HepG2 (cell line): ENCODE measurements around the gene CNIH4. TPM values are rescaled to one million over a fixed set of nuclear protein-coding genes. Genes with fewer than 3 reads are reported as not detected.
A peak's percentile ranks its signal among the peaks of the same experiment; 100 is the strongest.

Experiments
- ATAC-seq: fragments of 200-7000 bp; cut with Tn5 transposase; 3 replicates; pipeline ENCODE4 v1.9.1; 2020; ENCODE audit warnings: mild to moderate bottlenecking, moderate library complexity
- BruUV-seq: library from RNA; stranded (reverse); fragments of 400-500 nt; replicated peaks from 2 replicates; lab custom pipeline; 2021; lab: Mats Ljungman, UMichigan
- CTCF ChIA-PET: fragments of 300-600 bp; formaldehyde crosslinking; extraction: SDS; loops from one replicate; lab custom pipeline; 2021; ENCODE audit warnings: low total read pairs, inconsistent platforms, low intra/inter-chr PET ratio; lab: Yijun Ruan, JAX
- POLR2A ChIA-PET: fragments of 350-600 bp; sonication (Branson Sonifier 250); formaldehyde crosslinking; loops from one replicate; lab custom pipeline; 2020; ENCODE audit warnings: antibody characterized with exemption, inconsistent platforms; lab: Yijun Ruan, JAX
- DNase-seq: peaks from one replicate; pipeline ENCODE4 v3.0.0-alpha.2; 2015; ENCODE audit warnings: low spot score
- FAIRE-seq: peaks from 3 replicates; lab custom pipeline; 2011; peaks lifted over from hg19 to GRCh38; lab: Jason Lieb, UNC
- H2AFZ ChIP-seq: one replicate; pipeline ENCODE4 v1.6.1; 2011; ENCODE audit warnings: low read length, inconsistent platforms
- H3K27ac ChIP-seq: fragments of 300-600 bp; 3 replicates; pipeline ENCODE4 v1.8.0; 2011; ENCODE audit warnings: mixed run types, mild to moderate bottlenecking, mixed read lengths, low read length, inconsistent platforms; ENCODE audit not compliant: insufficient read depth; ENCODE audit errors: extremely low read length
- H3K27me3 ChIP-seq, 2 experiments: fragments of 200-600 bp in 1 of 2; 2 replicates in 1 of 2; 3 replicates in 1 of 2; pipeline versions ENCODE4 v1.6.0 to v1.8.0; 2011; ENCODE audit warnings: low read length in 2 of 2, mild to moderate bottlenecking in 2 of 2, moderate library complexity in 2 of 2, inconsistent platforms in 1 of 2; ENCODE audit not compliant: insufficient read depth in 2 of 2, control insufficient read depth in 1 of 2
- H3K36me3 ChIP-seq, 2 experiments: fragments of 200-600 bp in 1 of 2; replicated peaks in 1 of 2; 2 replicates in 1 of 2; 3 replicates in 1 of 2; pipeline versions ENCODE4 v1.5.1 to v1.8.0; 2011; ENCODE audit warnings: low read length in 2 of 2, inconsistent platforms in 1 of 2; ENCODE audit not compliant: insufficient read depth in 2 of 2, control insufficient read depth in 1 of 2
- H3K4me1 ChIP-seq: 2 replicates; pipeline ENCODE4 v1.5.1; 2012; ENCODE audit warnings: low read length, inconsistent platforms; ENCODE audit not compliant: insufficient read depth
- H3K4me2 ChIP-seq: 2 replicates; pipeline ENCODE4 v1.6.0; 2011; ENCODE audit warnings: low read depth, low read length, inconsistent platforms
- H3K4me3 ChIP-seq, 3 experiments: fragments of 200-600 bp in 1 of 3; sonication (generic), shearing (Covaris generic) in 1 of 3; replicated peaks in 1 of 3; 2 replicates each; pipeline ENCODE4 v1.5.1; 2011 to 2016; ENCODE audit warnings: low read length in 3 of 3, inconsistent platforms in 2 of 3, low read depth in 2 of 3, mild to moderate bottlenecking in 2 of 3, control low read depth in 1 of 3, mixed read lengths in 1 of 3; ENCODE audit not compliant: insufficient read depth in 1 of 3
- H3K79me2 ChIP-seq: one replicate; pipeline ENCODE4 v1.6.1; 2011; ENCODE audit warnings: low read length, inconsistent platforms; ENCODE audit not compliant: insufficient read depth
- H3K9ac ChIP-seq: 2 replicates; pipeline ENCODE4 v1.6.0; 2011; ENCODE audit warnings: mild to moderate bottlenecking, low read depth, low read length, inconsistent platforms; ENCODE audit not compliant: insufficient read depth
- H3K9me3 ChIP-seq: 2 replicates; pipeline ENCODE4 v1.5.1; 2012; ENCODE audit warnings: mild to moderate bottlenecking, low read length
- H4K20me1 ChIP-seq: 2 replicates; pipeline ENCODE4 v1.6.0; 2011; ENCODE audit warnings: inconsistent platforms, mild to moderate bottlenecking, low read length, moderate library complexity; ENCODE audit not compliant: insufficient read depth
- AHR ChIP-seq: IDR thresholded peaks from 2 replicates; pipeline ENCODE4 v1.6.1; 2018; ENCODE audit warnings: missing genetic modification reagents, missing compliant biosample characterization
- CEBPB ChIP-seq: IDR thresholded peaks from 2 replicates; pipeline ENCODE4 v1.6.1; 2011; ENCODE audit warnings: low read depth, low read length, improper control_type of control experiment, borderline replicate concordance
- CEBPG ChIP-seq: IDR thresholded peaks from 2 replicates; pipeline ENCODE4 v1.6.1; 2016
- GLI4 ChIP-seq: sonication (generic); formaldehyde crosslinking; IDR thresholded peaks from 2 replicates; pipeline ENCODE4 v1.5.1; 2020; ENCODE audit warnings: missing genetic modification reagents, mild to moderate bottlenecking, moderate library complexity, borderline replicate concordance
- HDAC2 ChIP-seq: sonication (generic); formaldehyde crosslinking; IDR thresholded peaks from 2 replicates; pipeline ENCODE4 v1.4.0; 2020; ENCODE audit warnings: missing genetic modification reagents
- MEF2D ChIP-seq: sonication (generic); formaldehyde crosslinking; IDR thresholded peaks from 2 replicates; pipeline ENCODE4 v1.5.1; 2020; ENCODE audit warnings: mild to moderate bottlenecking, missing genetic modification reagents
- PCBP2 ChIP-seq: fragments of 200-400 bp; formaldehyde crosslinking; optimal IDR thresholded peaks from 2 replicates; pipeline ENCODE3; 2018; ENCODE audit warnings: low read length, low read depth; ENCODE audit not compliant: poor library complexity, severe bottlenecking
- PHF20 ChIP-seq: sonication (generic); formaldehyde crosslinking; IDR thresholded peaks from 2 replicates; pipeline ENCODE4 v1.5.0; 2020; ENCODE audit warnings: mild to moderate bottlenecking, missing genetic modification reagents
- SAFB2 ChIP-seq: sonication (generic); formaldehyde crosslinking; IDR thresholded peaks from 2 replicates; pipeline ENCODE4 v1.5.1; 2020; ENCODE audit warnings: missing genetic modification reagents, low read depth, mild to moderate bottlenecking, borderline replicate concordance
- ZBTB20 ChIP-seq: sonication (generic); formaldehyde crosslinking; IDR thresholded peaks from 2 replicates; pipeline ENCODE4 v1.8.1; 2023; ENCODE audit warnings: missing genetic modification reagents, low read depth, mild to moderate bottlenecking, borderline replicate concordance
- ZBTB7B ChIP-seq: sonication (generic); formaldehyde crosslinking; IDR thresholded peaks from 2 replicates; pipeline ENCODE4 v1.4.0; 2020; ENCODE audit warnings: missing genetic modification reagents
- ZFYVE20 ChIP-seq: sonication (generic); formaldehyde crosslinking; IDR thresholded peaks from 2 replicates; pipeline ENCODE4 v1.8.0; 2023; ENCODE audit warnings: low read depth, mild to moderate bottlenecking, moderate library complexity, missing genetic modification reagents, borderline replicate concordance
- ZNF274 ChIP-seq: sonication (generic); formaldehyde crosslinking; IDR thresholded peaks from 2 replicates; pipeline ENCODE4 v1.5.1; 2020; ENCODE audit warnings: mild to moderate bottlenecking, missing genetic modification reagents
- ZSCAN22 ChIP-seq: sonication (generic); formaldehyde crosslinking; IDR thresholded peaks from 2 replicates; pipeline ENCODE4 v1.4.0; 2020; ENCODE audit warnings: mild to moderate bottlenecking, missing genetic modification reagents
- WGBS: methylation state at CpG from one replicate; pipeline ENCODE4 v1.1.6; 2017; ENCODE audit warnings: low lambda C conversion rate; 5-methylcytosine and 5-hydroxymethylcytosine counted together
- in situ Hi-C: cut with HindIII; loops from 2 replicates; pipeline ENCODE4 v1.10.0; 2017; ENCODE audit warnings: low pct_unique_long_range_greater_than_20kb; ENCODE audit not compliant: extremely low pct_ligation_motif_present
- intact Hi-C: fragments of 100-400 bp; cut with micrococcal nuclease; formaldehyde crosslinking; loops from one replicate; pipeline ENCODE4 v1.10.0; 2022; ENCODE audit not compliant: unreplicated experiment
- polyA plus RNA-seq, 8 experiments: library from polyadenylated mRNA; depleted of rRNA in 3 of 8; stranded (reverse) in 7 of 8; unstranded in 1 of 8; fragments of >200 nt; fragmentation: Illumina TruSeq in 4 of 8; extraction: Trizol in 4 of 8; gene quantifications; 2 replicates each; pipeline versions ENCODE4 v1.2.1 to v1.2.3, GENCODE V29; 2011 to 2016; ENCODE audit warnings: low read depth in 4 of 8, missing spikeins in 1 of 8, mixed read lengths in 1 of 8; ENCODE audit not compliant: insufficient read depth in 1 of 8
- total RNA-seq, 5 experiments: library from RNA; depleted of rRNA; stranded (reverse); fragments of >200 nt; fragmentation: Illumina TruSeq; extraction: Trizol; gene quantifications; 2 replicates each; pipeline ENCODE4 v1.2.3, GENCODE V29; 2016; ENCODE audit warnings: low read depth in 1 of 5
- TF ChIP-seq, protein P1 (sequence below): IDR thresholded peaks from 2 replicates; pipeline ENCODE4 v1.6.1; 2012; ENCODE audit warnings: low read depth, low read length, improper control_type of control experiment
- TF ChIP-seq, protein P2 (sequence below): sonication (generic); formaldehyde crosslinking; IDR thresholded peaks from 2 replicates; pipeline ENCODE4 v1.4.0; 2020; ENCODE audit warnings: missing genetic modification reagents

Gene CNIH4
- total and polyA plus RNA-seq, 2 of the 13 experiments (the other 11 are each of a cell fraction or from before 2014, with no cell fraction given) = 51.8 to 52.9 TPM

DNA sequence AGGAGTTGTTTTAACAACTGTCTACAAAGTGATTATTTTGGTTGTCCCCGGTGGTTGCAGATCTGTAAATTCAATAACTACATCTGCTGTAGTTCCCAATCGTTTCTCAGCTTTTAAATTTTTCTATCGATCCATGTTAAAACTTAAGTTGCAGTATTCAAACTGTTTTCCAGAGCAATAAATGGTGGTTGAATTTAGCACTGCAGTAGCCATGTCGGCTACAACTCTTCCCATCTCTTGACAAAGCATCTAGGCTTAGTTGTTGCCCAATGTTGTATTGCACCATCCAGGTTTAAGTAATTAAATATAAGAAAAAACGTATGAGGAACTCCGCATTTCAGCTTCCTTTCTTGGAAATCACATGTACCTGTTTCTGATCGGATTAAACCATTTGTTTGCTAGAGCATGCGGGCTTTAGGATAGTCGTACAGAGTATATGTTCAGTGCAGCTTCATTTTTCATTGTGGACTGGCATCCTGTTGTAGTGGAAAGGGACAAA lies 996 bp downstream of the CNIH4 start (continued):
- TF ChIP-seq CEBPG (CRISPR knock-in tag) = peak; percentile 68
- TF ChIP-seq ZFYVE20 (CRISPR knock-in tag) = no peak
- TF ChIP-seq PCBP2 = no peak
- no peak for TF ChIP-seq ZNF274 (CRISPR knock-in tag)
- TF ChIP-seq CEBPB = peak; percentile 87
- TF ChIP-seq, all 625 proteins: peak for 4

DNA sequence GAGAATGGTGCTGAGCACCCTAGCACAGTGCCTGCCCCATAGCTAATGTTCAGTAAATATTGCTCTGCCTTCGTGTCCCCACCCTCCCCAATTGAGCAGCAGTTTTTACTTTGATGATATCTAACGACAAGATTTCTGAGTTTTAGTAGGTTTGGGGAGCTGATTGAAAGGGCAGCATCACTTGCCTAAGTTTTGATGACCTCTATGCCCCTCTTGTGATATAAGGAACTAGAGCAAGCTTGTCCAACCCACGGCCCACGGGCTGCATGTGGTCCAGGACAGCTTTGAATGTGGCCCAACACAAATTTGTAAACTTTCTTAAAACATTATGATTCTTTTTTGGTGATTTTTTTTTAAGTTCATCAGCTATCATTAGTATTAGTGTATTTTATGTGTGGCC lies 1.6 kb downstream of the CNIH4 start:
- ATAC-seq (no peak), DNase-seq (no peak), FAIRE-seq (no peak)
- TF ChIP-seq MEF2D (CRISPR knock-in tag) (no peak), AHR (CRISPR knock-in tag) (no peak)
- no peak overlapping the region for H3K27ac ChIP-seq
- no peak overlapping the region for H2AFZ ChIP-seq
- H3K4me1 ChIP-seq = peaks cover 49% of the 10 kb centered on the region
- 0 out of 2 replicates have a peak, but pooled peaks cover 2% of the 10 kb centered on the region for H4K20me1 ChIP-seq
- in situ Hi-C loops (no loop called here), intact Hi-C loops (loop anchor here (5.0 kb wide), 1 partner anchor 99 kb away; no protein-coding TSS in a partner anchor)
- BruUV-seq = no TSS peak
- no peaks in the 10 kb centered on the region for H3K9me3 ChIP-seq
- peak overlapping the region; percentile 72; the same call in 1 of the 2 replicates for H3K9ac ChIP-seq
- peak overlapping the region; percentile 71 to 95 (median 90) for H3K4me3 ChIP-seq
- H3K36me3 ChIP-seq = no peaks in the 10 kb centered on the region
- CTCF ChIA-PET = no interaction called here
- peaks cover 32% of the 10 kb centered on the region for H3K79me2 ChIP-seq
- 50% methylated on average over 4 of the region's 4 CpGs for WGBS
- H3K4me2 ChIP-seq = peak overlapping the region; percentile 88
- POLR2A ChIA-PET = interaction anchor here (1.9 kb wide), 1 partner anchor 28 kb away, joined by 5 read pairs; the partner anchor contains the start of gene NVL
- H3K27me3 ChIP-seq = no peaks in the 10 kb centered on the region; a peak in 1 of 5 replicates

DNA sequence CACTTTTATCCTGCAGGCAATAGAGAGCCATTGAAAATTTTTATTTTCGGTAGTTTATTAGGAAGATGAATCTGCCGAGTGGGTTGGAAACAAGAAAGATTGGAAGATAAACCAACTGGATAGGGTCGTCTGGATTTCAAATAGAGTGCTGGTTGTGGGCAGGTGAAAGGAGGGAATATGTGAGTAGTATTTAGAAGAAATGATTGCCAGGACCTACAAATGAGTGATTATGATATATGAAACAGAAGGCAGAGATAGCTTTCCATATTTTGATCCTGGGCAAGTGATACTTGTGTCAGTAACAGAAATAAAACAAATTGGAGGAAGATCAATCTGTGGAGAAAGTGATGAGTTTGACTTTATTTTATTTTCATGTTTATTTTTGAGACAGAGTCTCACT lies 2.5 kb downstream of the CNIH4 start:
- no peak overlapping the region for H2AFZ ChIP-seq
- H3K79me2 ChIP-seq = peaks cover 35% of the 10 kb centered on the region
- CTCF ChIA-PET = no interaction called here
- no peak for ATAC-seq
- DNase-seq = no peak
- in situ Hi-C loops = no loop called here
- no peak for FAIRE-seq
- POLR2A ChIA-PET = no interaction called here
- peak overlapping the region; percentile 88 for H3K4me2 ChIP-seq
- H3K27ac ChIP-seq = no peak overlapping the region
- no peak overlapping the region for H3K4me3 ChIP-seq
- H4K20me1 ChIP-seq = 0 out of 2 replicates have a peak, but pooled peaks cover 2% of the 10 kb centered on the region
- H3K9ac ChIP-seq = no peak overlapping the region
- H3K9me3 ChIP-seq = no peaks in the 10 kb centered on the region
- BruUV-seq = no TSS peak
- H3K4me1 ChIP-seq = peaks cover 41% of the 10 kb centered on the region
- peaks cover under 1 to 6% of the 10 kb centered on the region in 2 experiments; a peak in 1 of 5 replicates for H3K36me3 ChIP-seq
- 88% methylated on average over 3 of the region's 3 CpGs for WGBS
- intact Hi-C loops = loop anchor here (5.0 kb wide), 1 partner anchor 98 kb away; no protein-coding TSS in a partner anchor
- H3K27me3 ChIP-seq = no peaks in the 10 kb centered on the region; a peak in 1 of 5 replicates
- TF ChIP-seq ZSCAN22 (CRISPR knock-in tag) (no peak), SAFB2 (CRISPR knock-in tag) (no peak), ZBTB20 (CRISPR knock-in tag) (no peak), ZBTB7B (CRISPR knock-in tag) (no peak), PHF20 (no peak), GLI4 (no peak), HDAC2 (CRISPR knock-in tag) (no peak)
- TF ChIP-seq, protein P1, sequence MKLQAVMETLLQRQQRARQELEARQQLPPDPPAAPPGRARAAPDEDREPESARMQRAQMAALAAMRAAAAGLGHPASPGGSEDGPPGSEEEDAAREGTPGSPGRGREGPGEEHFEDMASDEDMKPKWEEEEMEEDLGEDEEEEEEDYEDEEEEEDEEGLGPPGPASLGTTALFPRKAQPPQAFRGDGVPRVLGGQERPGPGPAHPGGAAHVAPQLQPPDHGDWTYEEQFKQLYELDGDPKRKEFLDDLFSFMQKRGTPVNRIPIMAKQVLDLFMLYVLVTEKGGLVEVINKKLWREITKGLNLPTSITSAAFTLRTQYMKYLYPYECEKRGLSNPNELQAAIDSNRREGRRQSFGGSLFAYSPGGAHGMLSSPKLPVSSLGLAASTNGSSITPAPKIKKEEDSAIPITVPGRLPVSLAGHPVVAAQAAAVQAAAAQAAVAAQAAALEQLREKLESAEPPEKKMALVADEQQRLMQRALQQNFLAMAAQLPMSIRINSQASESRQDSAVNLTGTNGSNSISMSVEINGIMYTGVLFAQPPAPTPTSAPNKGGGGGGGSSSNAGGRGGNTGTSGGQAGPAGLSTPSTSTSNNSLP = no peak
- TF ChIP-seq, protein P2, sequence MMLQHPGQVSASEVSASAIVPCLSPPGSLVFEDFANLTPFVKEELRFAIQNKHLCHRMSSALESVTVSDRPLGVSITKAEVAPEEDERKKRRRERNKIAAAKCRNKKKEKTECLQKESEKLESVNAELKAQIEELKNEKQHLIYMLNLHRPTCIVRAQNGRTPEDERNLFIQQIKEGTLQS = no peak
